DMS53 (cell line): ENCODE measurements around the gene AADACL4.
A peak's percentile ranks its signal among the peaks of the same experiment; 100 is the strongest.
"Not testable (repeated sequence)": the region's sequence is repeated elsewhere in the genome, so short reads cannot be mapped to it uniquely, and the experiment has no call there.

Source experiments
- DNase-seq: peaks from one replicate; lab custom pipeline; 2025; lab: John Stamatoyannopoulos, UW

The AADACL4 gene

DNA sequence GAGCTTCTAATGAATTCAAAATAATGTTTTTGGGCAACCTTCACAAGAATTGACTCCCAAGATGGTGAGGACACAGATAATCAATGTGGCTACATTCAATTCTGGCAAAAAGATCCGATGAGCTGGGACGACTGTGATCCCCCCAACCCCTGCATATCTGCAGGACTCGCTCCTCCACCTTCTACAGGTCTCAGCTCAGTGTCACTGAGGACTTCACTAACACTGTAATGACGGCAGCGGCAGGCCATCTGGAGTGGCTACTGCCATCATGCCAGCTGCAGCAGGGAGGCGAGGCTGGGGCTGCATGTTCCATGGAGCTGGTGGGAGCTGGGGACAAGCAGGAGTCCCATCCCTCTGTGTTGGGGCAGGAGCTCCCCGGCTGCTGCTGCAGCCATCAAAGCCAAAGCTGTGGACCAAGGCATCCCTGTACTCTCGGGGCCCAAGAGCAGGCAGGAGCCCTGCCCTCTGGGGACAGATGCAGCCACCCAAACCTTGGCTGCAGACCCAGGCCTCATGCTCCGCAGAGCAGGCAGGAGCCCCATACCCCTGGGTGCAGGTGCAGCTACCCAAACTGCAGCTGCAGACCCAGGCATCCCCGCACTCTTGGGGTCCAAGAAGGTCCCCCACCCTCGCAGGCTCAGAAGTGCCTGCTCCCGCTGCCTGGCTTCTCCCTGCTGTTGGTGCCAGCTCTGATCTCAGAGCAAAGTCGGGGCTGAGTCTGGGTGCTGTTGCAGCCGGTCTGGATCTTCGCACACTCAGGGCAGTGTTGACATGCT is 13.7 kb upstream of the AADACL4 start:
- no peak for DNase-seq

DNA sequence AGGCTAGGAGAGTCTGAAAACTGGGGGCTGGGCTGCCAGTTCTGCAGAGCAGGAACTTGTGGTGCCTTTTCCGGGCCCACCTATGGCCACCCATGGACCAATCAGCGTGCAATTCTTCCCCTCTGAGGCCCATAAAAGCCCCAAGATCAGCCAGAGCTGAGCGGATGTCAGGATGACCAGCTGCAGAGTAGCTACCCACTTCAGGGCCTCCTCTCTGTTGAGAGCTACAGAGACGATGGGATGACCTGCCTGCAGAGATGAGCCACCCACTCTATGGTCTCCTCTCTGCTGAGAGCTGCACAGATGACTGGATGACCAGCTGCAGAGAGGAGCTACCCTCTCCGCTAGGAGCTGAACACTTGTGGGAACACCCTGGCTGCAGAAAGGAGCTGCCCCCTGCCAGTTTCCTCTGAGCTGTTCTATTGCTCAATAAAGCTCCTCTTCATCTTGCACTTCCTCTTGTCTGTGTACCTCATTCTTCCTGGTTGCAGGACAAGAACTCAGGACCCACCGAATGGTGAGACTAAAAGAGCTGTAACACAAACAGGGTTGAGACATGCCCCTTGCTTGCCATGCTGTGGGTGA is 12.8 kb upstream of the AADACL4 start:
- DNase-seq, result no peak

DNA sequence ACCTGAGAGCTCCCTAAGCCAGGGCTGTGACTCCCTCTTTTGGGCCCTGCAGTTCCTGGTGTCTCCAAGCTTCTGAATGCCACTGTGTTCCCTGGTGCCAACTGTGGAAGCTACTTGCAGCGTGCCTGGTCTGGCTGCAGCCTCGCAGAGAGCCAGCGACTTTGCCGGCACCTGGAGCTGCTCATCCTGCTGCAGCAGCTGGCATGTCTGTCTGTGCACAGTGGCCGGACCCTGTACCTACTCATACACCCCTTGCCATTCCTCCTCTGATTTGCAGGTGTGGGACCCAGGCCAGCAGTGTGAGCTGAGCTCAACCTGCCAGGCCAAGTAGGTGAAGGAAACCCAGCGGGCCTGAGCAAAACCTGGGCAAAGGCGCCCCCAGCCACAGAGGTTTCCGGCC is 12.3 kb upstream of the AADACL4 start:
- DNase-seq, result no peak

DNA sequence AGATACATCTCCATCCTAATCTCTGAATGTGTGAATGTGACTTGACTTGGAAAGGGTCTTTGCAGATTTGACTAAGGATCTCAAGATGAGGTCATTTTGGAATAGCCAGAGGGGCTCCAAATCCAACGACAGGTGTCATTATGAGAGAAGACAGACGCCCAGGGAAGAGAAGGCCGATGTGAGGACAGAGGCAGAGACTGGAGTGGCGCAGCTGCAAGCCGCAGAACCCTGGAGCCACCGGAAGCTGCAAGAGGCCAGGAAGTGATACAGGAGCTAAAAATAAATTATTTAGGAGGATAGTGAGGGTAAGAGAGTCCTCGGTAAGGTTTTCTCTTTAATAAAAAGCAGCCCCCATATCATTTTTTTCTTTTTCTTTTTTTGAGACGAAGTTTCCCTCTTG is 9.7 kb upstream of the AADACL4 start:
- no peak for DNase-seq

DNA sequence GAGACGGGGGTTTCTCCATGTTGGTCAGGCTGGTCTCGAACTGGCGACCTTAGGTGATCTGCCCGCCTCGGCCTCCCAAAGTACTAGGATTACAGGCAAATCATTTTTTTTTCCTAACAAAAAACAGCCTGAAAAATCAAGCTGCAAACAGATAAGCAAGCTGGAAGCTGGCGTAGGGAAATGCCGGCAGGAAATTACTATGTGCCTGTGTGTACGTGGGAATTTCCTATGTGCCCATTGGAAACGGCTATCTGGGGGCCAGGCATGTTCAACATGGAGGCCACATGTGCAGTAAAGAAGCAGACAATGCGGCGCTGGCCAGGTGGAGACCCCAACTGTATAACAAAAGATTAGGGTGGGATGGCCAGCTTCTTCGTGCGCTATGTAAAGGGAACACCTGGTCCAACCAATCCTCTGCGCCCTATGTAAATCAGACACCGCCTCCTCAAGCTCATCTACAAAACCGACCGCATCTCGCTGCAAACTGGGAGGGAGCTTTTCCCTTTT is 9.1 kb upstream of the AADACL4 start:
- DNase-seq, result no peak

DNA sequence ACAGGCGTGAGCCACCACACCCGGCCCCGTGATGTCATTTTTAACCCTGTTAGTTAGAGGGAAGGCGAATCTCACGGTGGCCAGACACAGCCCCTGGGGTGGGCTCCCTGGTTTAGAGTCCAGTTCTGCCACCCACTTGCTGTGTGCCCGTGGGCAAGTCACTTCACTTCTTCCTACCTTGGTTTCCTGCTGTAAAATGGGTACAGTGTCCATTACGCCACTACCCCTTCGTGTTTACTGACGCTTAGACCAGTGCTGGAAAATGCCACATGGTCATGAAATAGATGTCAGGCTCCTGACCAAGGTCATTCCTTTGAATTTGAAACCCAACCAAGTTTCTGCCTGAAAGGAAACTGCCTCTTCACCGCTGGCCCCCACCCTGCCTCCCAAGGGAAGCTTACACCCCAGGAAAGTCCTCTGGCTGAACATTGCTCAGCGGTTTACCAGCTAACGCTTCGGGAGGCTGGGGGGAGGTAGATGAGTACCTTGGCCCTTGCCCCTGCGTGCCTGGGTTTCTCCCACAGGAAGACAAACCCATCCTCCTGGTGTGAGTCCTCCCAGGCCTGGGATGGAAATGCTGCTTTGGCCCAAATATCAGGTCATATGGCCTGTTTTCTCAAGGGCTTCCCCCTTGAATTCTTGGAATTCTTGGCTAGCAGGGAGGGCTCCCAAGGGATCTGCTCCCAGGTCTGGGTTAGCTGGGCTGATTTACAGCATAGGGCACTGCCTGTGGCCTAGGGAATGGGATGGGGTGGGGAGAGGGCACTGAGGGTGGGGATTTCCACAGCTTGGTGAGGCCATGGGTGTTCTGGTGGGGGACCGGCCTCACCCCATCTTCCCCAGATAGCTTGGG is 7.6 kb upstream of the AADACL4 start:
- no peak for DNase-seq

DNA sequence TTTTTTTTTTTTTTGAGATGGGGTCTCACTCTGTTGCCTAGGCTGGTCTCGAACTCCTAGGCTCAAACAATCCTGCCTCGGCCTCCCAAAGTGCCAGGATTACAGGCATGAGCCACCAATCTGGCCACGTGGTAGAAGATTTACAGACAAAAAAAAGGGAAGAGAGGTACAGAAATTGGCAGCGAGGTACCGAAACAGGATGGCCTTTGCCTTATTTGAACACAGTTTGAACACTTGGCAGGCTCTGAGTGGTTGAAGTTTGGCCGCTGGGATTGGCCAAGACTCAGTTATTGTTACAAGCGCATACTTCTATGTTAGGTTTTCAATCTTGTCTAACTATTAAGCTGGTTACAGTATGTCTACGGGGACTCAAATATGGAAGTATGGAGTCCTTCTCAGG is 6.2 kb upstream of the AADACL4 start:
- DNase-seq, result no peak

DNA sequence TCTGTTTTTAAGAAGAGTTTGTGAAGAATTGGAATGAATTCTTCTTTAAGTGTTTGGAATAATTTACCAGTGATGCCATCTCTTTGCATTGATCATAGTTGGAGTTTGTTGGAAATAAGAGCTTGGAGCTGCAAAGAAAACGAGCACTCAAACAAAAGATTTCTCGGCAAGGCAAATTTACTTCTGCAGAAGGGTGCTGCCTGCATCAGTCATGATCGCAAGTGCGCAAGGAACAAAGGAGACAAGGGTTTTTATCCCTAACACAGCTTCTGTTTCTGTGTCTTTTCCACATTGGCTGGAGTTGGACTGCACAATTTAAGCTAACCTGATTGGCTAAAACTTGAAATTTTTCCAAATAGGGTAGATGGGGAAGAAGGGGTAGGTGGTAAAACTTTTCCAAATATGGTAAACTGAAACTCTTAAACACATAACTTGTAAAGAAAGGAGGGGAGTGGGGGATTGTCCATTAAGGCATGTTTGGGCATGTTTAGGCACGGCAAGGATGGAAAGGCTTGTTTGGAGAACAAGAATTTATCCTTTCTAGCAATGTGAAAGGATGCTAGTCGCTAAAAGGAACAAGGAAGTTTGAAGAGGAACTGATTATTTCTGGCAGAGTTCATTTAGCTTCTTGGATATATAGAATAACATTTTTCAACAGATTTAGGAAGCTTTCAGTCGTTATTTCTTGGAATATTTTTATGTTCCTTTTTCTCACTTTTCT is 3.5 kb upstream of the AADACL4 start:
- DNase-seq, result peak; percentile 19

DNA sequence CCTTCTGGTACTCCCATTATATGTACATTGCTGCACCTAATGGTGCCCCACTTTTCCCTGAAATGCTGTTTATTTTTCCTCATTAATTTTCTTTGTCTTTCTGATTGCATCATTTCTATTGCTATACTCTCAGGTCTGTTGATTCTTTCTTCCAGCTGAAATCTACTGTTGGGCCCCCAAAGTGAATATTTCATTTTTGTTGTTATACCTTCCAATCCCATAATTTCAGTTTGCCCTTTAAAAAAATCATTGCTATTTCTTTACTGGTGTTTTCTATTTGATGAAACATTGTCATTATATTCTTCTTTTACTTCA is 3.0 kb upstream of the AADACL4 start:
- DNase-seq, result no peak

DNA sequence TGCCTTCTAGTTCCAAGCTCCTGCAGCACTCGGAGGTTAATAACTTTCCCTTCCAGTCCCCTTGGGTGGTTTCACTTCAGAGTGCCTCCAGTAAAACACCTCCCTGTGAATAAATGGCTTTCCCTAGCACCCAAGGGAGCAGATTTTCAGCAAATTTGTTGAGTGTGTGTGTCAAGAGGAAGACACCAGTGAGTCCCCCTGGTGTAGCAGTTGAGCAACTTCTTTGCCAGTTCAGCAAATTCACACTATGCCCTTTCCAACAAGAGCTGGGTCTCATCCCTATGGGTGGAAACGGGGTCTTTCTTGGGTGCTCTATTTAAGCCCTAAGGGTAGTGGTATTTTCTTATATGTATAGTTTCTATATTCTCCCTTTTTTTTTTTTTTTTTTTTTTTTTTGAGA is 806 bp upstream of the AADACL4 start:
- DNase-seq, result no peak

DNA sequence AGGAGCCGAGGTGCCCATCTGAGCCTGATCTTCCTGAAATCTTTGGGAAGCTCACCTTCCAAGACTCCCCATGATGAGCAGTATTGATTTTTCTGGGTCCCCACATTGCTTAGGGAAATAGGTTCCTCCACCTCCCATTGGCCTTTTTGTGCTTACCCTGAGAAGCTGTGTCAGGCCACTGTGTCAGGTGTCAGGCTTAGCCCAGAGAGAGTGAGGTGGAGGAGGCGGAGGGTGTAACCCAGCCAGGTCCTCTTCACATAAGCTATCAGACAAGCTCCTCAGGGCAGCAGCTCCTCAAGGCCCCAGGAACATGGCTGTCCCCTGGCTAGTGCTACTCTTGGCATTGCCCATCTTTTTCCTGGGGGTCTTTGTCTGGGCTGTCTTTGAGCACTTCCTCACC is 352 bp downstream of the AADACL4 start:
- DNase-seq, result no peak

DNA sequence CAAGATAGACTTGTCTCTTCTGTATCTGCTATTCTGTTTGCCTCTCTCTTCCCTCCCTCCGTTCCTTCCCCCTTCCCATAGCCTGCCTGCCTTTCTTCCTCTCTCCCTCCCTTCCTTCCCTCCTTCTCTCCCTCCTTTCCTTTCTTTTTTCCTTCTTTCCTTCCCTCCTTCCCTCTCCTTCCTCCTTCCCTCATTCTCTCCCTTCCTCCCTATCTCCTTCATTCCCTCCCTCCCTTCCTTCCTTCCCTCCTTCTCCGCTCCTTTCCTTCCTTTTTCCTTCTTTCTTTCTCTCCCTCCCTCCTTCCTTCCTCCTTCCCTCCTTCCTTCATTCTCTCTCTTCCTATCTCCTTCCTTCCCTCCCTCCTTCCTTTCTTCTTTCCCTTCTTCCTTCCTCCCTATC is 944 bp downstream of the AADACL4 start:
- no peak for DNase-seq

DNA sequence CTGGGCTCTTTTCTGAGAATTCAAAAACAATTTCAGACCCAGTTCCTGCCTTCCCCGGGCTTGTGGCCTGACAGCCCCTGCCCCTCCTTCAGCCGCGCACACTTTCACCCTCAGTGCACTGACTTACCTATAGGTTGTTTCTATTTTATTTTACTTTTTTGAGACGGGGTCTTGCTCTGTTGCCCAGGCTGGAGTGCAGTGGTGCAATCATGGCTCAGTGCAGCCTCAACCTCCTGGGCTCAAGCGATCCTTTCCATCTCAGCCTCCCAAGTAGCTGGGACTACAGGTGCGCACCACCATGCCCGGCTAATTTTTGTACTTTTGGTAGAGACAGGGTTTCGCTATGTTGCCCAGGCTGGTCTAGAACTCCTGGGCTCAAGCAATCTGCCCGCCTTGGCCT is 1.5 kb downstream of the AADACL4 start:
- not testable (repeated sequence) for DNase-seq

DNA sequence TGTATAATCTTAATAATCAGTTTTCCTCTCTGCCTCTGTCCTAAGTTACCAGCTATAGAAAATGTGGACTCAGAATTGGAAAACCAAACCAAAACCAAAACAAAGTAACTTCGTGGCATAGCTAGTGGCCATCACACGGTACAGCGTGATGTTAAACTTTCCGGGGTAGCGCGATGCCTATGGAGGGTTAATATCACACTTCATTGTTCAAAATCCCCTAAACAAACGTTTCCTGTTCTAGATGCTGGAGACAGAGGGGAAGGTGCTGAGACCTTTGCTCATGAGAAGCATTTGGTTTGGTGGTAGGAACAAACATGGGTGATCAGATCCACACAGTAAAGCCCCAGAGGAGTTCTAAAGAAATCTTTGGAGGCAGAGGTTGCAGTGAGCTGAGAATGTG is 4.9 kb downstream of the AADACL4 start:
- DNase-seq, result no peak

DNA sequence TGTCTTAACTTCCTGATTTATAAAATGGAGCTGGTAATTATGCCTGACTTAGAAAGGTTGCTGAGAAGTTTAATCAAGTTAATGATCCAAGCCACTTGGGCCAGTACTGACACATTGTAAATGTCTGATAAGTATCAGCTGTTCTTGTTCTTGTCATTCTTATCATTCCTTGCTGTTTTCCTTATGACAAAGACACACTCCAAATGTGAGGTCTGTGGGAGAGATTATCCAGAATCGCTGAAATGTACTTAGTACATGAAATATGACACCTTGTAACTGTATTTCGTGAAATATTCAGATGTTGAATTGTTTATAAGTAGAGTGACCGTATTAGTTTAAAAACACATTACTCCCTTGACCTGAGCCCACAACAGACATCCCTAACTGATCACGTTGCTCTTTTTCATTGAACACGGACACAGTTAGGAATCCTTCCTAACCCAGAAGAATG is 6.1 kb downstream of the AADACL4 start:
- DNase-seq, result no peak

DNA sequence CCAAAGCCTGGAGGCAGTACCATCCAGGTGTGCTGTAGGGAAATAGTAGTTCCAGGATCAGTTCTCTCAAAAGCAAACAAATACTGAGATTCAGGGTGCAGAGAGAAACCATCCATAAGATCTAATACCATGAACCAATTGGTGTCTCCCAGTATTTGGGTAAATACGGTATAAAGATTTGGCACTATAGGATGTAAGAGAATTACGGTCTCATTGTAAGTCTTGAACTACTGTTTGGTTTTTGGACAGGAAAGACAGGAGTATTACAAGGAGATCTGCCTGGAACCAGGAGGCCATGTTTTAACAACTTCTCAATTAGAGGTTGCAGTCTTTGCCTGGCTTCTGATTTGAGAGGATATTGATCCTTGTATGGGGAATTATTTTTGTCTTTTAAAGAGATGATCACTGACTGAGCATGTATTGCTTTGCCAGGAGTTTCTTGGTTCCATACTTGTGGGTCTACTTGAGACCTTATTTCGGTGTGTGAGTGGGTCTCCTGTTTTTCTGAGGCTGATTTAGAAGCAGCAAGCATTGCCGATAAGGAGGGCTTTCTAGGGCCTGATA is 10.2 kb downstream of the AADACL4 start:
- peak; percentile 38 for DNase-seq

DNA sequence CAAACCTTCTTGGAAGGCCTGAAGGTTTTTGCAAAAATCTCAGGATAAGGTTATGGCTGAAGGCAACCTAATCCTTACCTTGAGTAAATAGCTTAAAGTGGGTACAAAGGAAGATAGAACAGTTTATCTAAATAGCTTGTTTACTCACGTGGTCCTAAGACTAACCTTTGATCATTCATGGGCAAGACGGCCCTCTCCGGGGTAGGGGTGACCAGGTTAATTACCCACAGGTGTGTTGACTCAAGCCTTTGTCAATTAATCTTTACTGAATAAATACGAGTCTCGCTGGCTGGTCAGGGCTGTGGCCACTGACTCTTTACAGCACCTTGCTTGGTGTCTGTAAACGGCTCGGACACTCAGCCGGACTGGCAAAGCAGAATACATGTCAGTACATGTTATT is 10.8 kb downstream of the AADACL4 start:
- DNase-seq, result no peak

DNA sequence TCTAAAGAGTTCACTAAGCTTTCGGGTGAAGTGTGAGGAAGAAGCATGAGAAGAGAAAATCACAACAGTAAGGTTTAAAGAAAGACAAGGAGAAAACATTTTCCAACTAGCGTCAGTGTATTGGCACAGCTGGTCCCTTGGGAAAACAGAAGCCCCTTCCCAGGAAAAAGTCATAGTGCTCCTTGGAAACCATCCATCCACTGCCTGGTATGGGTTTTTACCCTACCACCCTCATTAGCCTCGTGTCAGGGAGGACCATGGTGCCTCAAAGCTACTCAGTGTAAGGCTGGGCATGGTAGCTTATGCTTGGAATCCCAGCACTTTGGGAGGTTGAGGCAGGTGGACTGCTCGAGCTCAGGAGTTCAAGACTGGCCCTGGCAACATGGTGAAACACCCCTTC is 12.7 kb downstream of the AADACL4 start:
- no peak for DNase-seq

DNA sequence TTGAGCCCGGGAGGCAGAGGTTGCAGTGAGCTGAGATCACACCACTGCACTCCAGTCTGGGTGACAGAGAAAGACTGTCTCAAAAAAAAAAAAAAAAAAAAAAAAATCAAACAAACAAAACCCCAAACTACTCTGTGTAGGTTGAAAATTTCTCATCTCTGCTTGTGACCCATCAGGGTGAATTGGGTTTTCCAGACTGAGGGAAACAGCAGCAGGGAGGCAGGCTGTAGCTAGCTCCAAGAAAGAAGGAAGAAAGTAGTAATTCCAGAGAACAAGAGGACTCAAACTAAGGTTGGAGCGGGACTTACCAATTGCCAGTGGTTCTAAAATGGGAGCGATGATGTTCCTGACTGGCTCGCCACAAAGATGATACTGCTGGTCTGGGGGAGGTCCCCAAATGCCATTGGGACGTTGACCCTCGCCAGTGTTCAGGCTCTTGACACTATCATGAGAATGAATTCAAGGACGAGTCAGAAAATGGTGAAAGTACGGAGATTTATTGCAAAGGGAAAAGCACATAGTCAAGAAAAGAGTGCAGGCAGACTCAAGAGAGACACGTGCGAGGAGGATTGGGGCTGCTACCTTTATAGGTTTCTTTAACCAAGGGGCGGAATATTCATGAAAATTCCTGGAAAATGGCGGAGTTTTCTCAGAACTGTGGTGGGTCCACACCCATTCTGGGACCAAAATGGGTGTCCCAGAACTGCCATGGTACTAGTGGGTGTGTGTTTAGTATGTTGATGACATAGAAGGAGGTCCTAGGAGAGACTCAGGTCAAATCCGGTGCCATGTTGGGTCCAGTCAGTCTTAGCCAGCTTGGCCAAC is 13.4 kb downstream of the AADACL4 start:
- DNase-seq, result no peak

DNA sequence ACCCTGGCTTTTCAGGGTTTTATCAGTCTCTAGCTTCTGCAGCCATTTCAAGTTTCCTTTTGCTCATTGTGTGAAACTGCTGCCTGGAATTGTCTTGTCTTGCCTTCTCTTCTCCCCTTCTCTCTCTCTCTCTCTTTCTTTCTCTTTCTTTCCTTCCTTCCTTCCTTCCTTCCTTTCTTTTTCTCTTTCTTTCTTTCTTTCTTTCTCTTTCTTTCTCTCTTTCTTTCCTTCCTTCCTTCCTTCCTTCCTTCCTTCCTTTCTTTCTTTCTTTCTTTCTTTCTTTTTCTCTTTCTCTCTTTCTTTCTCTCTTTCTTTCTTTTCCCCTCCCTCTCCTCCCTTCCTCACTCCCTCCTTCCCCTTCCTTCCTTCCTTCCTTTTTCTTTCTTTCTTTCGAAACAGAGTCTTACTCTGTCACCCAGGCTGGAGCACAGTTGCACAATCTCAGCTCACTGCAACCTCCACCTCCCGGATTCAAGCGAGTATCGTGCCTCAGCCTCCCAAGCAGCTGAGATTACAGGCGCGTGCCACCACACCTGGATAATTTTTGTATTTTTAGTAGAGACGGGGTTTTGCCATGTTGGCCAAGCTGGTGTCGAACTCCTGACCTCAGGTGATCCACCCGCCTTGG is 14.1 kb downstream of the AADACL4 start:
- DNase-seq, result not testable (repeated sequence)
